Stimulated activated CD4-positive, alpha-beta T cell treated with anti-CD3 and anti-CD28 coated beads, TNF-alpha, amount 100 ng/mL, for 1 hour (primary cell): ENCODE results near the gene CGB1.

ENCODE experiments used
- DNase-seq, 3 donors: peaks; one replicate each; pipeline ENCODE4 v3.0.0-alpha.2; 2020; ENCODE audit warnings: low read depth in 3 of 3, low spot score in 1 of 3

The CGB1 gene

DNA sequence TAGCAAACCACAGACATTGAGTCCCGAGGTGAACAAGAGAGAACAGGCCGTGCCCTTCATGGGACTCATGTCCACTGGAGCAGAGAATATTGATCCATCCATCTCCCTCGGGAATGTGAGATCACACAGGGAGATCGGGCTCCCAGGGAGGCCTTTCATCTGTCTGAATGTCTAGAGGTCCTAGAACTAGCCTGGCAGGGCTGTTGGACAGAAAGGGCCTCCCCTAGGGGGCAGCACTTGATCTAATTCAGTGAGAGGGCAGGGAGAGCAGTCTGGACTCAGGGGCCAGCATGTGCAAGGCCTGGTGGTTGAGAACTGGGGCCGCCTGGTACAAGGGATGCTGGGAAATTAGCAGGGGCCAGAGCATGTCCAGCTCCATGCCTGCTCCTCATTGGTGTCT, 38.7 kb downstream of the CGB1 start:
- DNase-seq, result peak in 1 of 3 donors; percentile 25

DNA sequence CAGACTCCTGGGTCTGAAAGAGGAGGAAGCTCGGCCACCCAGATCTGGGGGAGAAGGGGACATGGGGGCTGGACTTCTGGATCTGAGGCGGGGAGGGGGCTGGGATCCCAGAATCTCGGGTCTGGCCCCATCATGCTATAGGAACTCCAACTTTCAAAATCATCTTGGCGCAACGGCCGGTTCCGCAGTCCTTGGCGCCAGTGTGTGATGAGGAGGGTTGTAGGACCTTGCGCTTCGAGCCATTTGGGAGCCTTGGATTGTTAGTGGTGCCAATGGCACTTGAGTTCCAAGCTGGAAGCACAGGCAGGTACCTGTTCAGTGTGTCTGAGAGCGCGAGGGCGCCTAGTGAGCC, 42.7 kb downstream of the CGB1 start:
- no peak for DNase-seq

DNA sequence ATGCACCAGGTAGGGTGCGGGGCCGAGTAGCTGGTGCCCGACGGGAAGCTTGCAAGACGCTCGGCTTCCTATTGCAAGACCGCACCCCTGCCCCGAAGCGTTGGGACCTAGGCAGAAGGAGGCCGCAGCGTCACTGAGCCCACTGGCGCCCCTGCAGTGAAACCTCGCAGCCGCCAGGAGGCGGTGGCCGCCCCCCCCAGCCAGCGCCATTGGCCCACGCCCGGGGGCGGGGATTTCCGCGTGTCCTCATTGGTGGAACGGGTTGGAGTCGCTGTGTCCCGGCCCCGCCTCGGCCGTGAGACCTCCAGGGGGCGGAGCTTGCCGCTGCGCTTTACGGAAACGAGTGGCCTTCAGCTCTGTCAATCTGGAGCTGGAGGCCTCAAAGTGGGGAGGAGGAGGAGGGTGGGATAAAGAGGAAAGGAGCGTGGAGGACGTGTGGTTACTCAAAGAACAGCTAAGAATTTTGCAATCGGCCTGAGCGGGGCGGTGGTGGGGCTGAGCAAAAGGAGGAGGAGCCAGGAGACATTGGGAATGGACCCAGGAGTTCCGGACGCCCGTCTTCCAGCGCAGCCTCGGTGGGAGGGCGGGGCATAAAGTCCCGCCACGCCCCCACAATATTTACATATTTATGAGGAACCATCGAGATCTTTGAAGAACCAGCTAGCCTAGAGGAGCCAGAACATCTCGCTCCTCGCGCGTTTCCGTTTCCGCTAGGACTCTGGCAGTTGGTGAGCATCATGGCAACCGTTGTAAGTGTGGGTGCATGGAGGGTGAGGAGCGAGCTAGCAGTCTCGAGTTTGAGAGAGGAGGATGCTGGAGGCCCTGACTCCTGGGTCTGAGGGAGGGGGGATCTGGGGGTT, 43.3 kb downstream of the CGB1 start, which contains the start of the genes GYS1 and RUVBL2:
Gene GYS1 (minus strand): TSS at position 135 of the 860 bp plus-strand sequence. CDS start 197 bp downstream, outside the sequence.
Gene RUVBL2 (plus strand): TSS at position 713 of the 860 bp plus-strand sequence. CDS start 25 bp downstream, at position 738.
- peak; percentile 97 to 99 (median 99) for DNase-seq

DNA sequence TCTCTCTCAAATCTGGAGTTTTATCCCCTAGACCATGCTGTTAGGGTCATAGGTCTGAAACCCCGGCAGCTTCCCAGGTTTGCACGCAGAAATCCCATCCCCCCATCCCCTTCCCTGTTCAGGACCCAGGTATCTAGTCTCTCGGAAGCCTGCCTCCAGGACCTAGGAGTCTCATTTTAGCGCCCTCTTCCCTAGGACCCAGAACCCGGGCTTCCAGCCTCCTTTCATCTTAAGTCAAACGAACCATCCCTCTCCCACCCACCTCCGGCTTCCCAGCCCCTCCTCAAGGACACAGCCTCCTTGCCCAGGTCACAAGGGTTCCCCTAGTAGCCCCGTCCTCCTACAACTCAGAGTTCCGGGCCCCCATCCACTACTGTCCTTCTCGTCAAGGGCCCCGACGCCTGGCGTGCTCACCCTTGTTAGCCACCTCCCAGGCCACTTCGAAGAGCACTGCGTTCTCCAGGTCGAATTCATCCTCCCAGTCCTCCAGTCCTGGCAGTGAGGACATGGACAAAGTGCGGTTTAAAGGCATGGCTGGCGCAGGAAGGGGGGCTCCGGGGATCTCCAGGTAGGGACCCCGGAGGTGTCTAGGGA, 44.0 kb downstream of the CGB1 start:
- no peak for DNase-seq

DNA sequence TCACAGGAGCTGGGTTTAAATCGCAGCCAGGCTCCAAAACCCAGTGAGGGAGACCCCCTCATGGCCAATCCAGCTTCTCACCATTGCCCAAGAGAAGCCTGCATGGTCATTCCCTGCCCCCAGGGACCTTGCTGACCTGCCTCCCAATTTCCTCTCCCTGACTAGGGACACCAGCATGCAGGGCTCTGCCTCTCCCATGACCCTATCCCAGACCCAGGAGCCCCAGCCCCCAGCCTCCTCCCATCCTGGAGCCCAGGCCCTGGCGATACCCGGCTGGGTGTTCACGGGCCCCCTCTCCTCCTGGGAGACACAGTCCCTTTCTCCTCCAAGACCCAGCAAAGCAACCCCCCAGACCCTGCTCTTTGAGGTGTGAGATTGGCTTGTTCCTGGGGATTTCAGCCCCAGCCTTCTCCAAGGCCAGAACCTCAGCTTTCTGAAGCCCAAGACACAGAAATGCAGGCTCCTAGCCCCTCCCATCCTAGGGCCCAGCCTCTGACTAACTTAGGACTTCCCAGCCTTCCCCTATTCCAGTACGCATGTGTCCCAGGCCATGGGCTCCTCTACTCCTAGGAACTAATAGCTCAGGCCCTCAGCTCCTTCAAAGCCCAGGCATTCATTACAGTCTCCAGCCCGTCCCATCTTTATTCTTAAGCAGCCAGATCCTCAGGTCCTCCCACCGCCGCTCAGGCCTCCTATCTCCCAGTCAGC, 44.7 kb downstream of the CGB1 start:
- no peak for DNase-seq

DNA sequence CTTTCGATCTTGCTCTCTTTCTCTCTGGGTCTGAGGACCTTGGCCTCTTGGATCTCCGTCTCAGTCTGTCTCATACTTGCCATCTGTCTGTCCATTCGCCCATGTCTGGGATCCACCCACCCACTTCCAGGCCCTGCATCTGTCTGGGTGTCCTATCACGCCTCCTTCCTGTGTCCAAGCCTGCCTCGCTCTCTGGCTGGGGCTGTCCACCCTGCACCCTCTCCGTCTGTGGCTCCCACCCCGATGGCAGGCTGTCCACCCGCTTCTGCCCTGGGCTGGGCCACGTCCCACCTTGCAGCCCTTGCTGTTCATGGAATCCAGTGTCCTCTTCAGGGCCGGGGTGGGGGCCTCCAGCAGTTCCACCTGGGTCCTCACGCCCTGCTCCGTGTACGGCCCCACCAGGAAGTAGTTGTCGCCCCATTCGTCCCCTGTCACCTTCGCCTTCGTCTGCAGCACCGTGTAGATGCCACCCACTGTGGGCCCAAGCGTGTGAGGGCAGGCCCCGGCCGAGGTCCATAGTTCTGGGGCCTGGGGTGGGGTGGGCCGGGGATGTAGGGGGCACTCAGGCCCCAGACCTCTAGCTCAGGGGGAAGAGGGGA, 45.6 kb downstream of the CGB1 start:
- DNase-seq, result no peak

DNA sequence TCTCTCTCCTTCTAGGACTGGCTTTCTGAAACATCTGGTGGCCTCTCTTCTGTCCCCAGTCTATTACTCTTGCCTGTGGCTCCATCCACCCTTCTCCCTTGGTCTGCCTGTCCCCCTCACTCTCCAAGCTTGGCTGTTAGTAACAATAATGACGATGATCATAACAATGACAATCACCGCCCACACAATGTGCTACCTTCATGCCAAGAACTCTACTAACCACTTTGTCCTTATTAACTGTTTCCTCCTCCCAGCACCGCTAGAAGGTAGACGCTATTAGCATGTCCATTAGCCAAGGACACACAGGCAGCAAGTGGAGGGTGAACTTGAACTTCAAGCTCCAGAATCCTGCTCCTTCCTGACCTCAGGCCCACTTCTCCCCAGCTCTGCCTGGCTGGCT, 46.3 kb downstream of the CGB1 start:
- no peak for DNase-seq

DNA sequence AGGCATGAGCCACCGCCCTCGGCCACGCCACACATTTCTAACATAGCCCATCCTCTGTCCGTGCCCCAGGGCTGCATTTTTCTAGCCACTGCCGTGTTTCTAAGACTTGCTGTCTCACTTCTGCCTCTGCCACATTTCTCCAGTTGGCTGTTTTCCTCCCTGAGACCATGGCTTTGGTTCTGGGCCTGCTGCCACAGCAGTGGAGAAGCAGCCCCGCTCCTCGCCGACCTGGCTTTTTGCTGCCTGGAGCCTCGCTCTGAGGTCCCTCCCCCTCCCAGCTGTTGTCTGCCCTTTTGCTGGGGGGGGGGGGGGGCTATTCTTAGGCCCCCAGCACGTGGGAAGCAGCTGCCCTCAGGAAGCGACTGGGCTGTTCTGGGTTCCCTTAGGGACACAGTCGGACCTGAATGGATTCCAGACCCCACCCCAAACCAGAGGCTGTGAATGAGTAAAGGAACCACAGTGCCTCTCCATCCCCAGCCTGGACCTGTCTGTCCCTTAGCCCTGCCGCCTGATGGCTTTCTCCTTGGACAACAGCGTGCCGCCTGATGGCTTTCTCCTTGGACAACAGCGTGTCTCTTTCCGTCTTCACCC, 46.9 kb downstream of the CGB1 start:
- no peak for DNase-seq

DNA sequence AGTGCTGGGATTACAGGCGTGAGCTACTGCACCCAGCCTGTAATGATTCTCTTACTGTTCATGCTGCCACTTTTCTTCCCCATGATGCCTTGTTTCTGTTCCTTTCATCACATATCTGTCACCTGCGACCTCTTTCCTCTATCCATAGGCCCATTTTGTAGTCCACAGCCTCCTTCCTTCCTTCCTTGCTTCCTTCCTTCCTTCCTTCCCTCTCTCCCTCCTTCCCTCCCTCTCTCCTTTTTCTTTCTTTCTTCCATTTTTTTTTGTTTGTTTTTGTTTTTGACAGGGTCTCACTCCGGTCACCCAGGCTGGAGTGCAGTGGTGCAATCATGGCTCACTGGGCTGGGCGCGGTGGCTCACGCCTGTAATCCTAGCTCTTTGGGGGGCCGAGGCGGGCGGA, 47.8 kb downstream of the CGB1 start:
- no peak for DNase-seq

DNA sequence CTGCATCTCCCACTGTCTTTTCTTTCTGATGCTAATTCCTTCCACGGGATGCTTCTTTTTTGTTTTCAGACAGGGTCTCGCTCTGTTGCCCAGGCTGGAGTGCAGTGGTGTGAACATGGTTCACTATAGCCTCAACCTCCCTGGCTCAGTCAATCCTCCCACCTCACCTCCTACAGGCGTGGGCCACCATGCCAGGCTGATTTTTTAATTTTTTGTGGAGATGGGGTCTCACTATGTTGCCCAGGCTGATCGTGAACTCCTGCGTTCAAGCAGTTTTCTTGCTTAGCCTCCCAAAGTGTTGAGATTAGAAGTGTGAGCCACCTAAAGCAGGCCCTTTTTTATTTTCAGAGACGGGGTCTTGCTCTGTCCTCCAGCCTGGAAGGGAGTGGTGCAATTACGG, 48.4 kb downstream of the CGB1 start:
- DNase-seq, result no peak

DNA sequence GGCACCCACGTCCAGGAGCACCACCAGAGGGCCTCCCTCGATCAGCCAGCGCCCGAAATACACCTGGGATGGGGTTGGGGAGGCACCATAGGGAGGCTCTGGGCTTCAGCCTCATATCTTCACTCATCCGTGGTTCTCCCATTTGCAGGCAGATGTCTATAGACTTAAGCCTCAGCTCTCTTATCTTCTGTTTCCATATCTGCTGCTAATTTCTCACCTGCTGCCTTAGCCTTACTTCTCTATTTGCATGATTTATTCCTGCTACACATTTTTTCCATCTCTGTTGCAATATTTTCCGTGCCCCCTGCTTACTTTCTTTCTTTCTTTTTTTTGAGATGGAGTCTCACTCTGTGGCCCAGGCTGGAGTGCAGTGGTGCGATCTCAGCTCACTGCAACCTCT, 49.4 kb downstream of the CGB1 start:
- DNase-seq, result no peak

DNA sequence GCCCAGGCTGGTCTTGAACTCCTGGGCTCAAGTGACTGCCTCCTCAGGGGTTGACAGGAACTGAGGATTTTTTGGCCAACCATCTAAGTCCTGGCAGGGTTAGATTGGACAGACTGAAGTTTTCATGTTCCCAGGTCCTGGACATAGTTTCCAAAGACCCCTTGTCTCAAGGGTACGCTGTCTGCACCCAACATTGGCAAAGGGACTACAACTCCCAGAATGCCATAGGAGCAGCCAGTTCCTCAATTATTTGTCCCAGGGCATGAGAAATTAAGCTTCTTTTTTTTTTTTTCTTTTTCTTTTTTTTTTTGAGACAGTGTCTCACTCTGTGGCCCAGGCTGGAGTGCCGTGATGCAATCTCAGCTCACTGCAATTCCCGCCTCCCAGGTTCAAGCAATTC, 50.5 kb downstream of the CGB1 start:
- DNase-seq, result no peak

DNA sequence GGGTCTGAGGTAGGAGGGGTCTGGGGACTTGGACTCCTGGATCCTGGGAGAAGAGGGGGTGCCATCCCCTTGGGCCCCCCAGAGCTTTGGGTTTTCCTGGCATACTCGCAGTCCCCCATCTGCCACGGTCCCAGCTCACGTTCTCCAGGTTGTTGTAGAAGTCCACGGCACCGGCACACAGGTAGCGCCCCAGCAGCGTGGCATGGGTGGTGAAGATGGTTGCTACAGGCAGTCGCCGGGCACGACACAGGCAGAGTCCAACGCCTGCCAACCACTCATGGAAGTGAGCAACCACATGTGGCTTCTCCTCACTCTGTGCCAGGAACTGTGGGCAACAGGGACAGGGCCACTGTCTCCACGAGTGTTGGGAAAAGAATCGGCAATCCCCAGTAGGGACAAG, 51.0 kb downstream of the CGB1 start:
- DNase-seq, result no peak
